ENCODE measurements around the gene VWA3B.
"Not testable (repeated sequence)": the region's sequence is repeated elsewhere in the genome, so short reads cannot be mapped to it uniquely, and the experiment has no call there.

- not testable (repeated sequence) for TF ChIP-seq CTCF (conservative IDR thresholded peaks at IDR 0.05; ENCODE audit: low read depth, low read length); EZH2 (IDR thresholded peaks at IDR 0.05; ENCODE audit: borderline replicate concordance, low read depth, low read length, poor library complexity, severe bottlenecking)
Observed at GRCh38 chr2:98147900-98148299, 60.9 kb downstream of the VWA3B start.

Measured in A673 (cell line).